Measurements from ENCODE around the gene GBA3. TPM values are rescaled to one million over a fixed set of nuclear protein-coding genes. Genes with fewer than 3 reads are reported as not detected.

GBA3 gene
- total RNA-seq, 1 experiment from 2014 or later = not detected

GRCh38 chr4:22814906-22815305, 122.2 kb downstream of the GBA3 start:
- H3K4me3 ChIP-seq = no peak overlapping the region
- no peak for DNase-seq
- no peaks in the 10 kb centered on the region for H3K27me3 ChIP-seq
- no peaks in the 10 kb centered on the region for H3K36me3 ChIP-seq
- H3K9me3 ChIP-seq = no peaks in the 10 kb centered on the region

DNA sequence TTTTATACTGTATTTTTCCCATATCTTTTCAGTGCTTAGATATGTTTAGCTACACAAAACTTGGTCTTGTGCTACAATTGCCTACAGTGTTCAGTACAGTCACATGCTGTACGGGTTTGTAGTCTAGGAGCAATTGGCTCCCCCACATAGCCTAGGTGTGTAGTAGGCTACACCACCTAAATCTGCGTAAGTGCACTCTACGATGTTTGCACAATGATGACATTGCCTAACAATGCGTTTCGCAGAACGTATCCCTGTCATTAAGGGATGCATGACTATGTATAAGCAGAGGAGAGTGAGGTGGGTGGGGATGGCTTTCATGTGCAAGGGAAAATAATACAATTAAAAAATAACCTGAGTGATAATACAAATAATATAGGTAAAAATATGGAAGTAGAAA, 131.4 kb downstream of the GBA3 start:
- Histone ChIP-seq H3K36me3 (no peaks in the 10 kb centered on the region), H3K4me3 (no peak overlapping the region), H3K27me3 (no peaks in the 10 kb centered on the region), H3K9me3 (no peaks in the 10 kb centered on the region)
- no peak for DNase-seq

DNA sequence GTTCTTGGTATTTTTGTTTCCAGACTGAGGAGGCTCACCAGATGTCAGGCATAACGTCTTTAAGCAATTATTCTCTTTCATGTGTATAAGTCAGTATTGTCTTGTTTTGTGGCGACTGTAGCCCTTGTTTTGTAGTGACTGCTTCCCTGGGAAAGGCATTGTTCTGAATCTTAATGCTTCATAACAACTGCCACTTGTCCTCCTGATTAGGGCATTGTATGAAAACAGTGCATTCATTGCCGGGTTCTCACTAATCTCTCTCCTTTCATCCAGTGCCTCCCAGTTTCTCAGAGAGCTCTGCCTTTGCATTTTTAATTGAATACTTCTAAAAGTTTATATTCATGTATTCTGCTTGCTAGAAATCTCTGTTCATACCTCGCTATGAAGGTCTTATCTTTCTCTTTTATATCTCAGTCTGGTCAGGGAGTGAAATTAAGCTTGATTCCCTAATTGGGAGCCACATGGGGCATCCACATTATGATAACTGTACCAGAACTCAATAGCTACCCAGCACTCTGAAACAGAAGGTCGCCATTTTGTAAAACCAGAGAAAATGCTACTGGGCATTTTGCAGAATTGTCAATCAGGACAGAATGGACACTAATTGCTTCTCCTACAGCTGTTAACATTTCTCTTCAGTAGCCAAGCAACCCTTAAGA, 149.8 kb downstream of the GBA3 start:
- no peaks in the 10 kb centered on the region for H3K27me3 ChIP-seq
- no peak overlapping the region for H3K4me3 ChIP-seq
- no peak for DNase-seq
- H3K36me3 ChIP-seq = no peaks in the 10 kb centered on the region
- no peaks in the 10 kb centered on the region for H3K9me3 ChIP-seq

DNA sequence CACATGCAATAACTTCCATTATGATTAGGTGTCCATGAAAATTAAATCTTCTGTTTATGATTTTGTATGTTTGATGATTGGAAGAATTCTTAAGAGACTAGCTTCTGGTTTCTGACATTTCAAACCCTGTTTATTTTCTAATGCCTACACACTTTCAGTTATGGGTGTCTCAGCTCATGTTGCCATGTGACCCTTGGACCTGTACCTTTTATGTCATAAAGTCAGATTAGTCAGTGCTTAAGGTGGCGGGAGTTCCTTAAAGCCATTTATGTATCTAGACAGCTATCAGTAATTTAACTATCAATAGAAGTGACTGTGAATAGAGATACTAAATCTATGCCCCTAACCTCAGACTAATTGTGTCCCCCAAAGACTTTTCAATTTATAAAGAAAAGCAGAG, 155.6 kb downstream of the GBA3 start:
- Histone ChIP-seq H3K9me3 (no peaks in the 10 kb centered on the region), H3K36me3 (no peaks in the 10 kb centered on the region), H3K27me3 (no peaks in the 10 kb centered on the region), H3K4me3 (no peak overlapping the region)
- no peak for DNase-seq

- no peaks in the 10 kb centered on the region for H3K9me3 ChIP-seq
- no peaks in the 10 kb centered on the region for H3K36me3 ChIP-seq
- H3K27me3 ChIP-seq = no peaks in the 10 kb centered on the region
- no peak for DNase-seq
- no peak overlapping the region for H3K4me3 ChIP-seq
These were observed 157.3 kb downstream of the GBA3 start for GRCh38 chr4:22850055-22850454.

DNA sequence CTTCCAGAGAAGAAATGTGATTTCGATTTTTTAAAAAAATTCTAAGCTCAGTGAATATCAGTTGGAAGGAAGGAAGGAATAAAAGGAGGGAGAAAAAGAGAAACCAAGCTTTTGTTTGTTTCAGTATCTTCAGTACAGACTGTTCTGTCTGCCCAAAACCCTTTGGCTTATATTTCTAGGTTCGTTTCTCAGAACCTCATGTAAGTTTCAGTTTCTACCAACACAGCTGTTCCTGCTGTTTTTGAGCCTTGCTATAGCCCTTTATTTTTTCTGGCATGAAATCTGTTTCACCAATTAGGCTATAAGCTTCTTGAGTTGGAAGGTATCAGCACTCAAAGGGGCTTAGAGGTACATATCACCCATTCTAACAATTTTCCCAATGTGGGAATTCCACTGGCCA, 157.9 kb downstream of the GBA3 start:
- Histone ChIP-seq H3K27me3 (no peaks in the 10 kb centered on the region), H3K4me3 (no peak overlapping the region), H3K9me3 (no peaks in the 10 kb centered on the region), H3K36me3 (no peaks in the 10 kb centered on the region)
- DNase-seq = no peak

DNA sequence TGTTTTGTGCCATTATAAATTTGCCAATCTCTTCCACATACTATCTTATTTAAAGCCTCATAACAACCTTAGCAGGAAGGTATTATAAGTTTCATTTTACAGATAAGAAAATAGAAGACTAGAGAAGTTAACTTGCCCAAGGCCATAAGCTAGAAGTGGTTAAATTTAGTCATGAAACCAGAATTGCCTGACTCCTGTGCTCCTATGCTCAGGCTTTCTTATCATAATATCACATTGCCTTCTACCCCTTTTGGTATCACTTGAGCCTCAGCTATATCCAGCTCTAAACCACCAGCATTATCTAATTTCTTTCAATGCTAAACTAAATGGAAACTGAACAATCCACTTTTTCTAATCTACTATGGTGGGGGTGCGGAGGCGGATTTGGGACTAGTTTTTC, 164.7 kb downstream of the GBA3 start:
- DNase-seq = no peak
- Histone ChIP-seq H3K4me3 (no peak overlapping the region), H3K9me3 (no peaks in the 10 kb centered on the region), H3K27me3 (no peaks in the 10 kb centered on the region), H3K36me3 (no peaks in the 10 kb centered on the region)

GRCh38 chr4:22859318-22859717, 166.6 kb downstream of the GBA3 start:
- no peaks in the 10 kb centered on the region for H3K9me3 ChIP-seq
- no peak for DNase-seq
- H3K36me3 ChIP-seq = no peaks in the 10 kb centered on the region
- H3K4me3 ChIP-seq = no peak overlapping the region
- no peaks in the 10 kb centered on the region for H3K27me3 ChIP-seq

Other genes with a start within 250 kb of the GBA3 start
- gene ADGRA3, start 176.9 kb upstream of the GBA3 start, total RNA-seq (2014; rRNA removed; shearing (Covaris generic); ENCODE audit: low replicate concordance) = 15.5 and 21.0 TPM in 2 replicates